ENCODE results near the gene ZSCAN23.
"Not testable (repeated sequence)": the region's sequence is repeated elsewhere in the genome, so short reads cannot be mapped to it uniquely, and the experiment has no call there.

The ZSCAN23 gene

GRCh38 chr6:28443112-28443773, at the start of gene ZSCAN23:
ZSCAN23 (minus strand) TSS chr6:28443491; CDS start chr6:28436266, 7,225 bp downstream.
- peak in 1 of 2 experiments; percentile 65 for DNase-seq

- no peak for DNase-seq
Measured at GRCh38 chr6:28491984-28492317, 48.7 kb upstream of the ZSCAN23 start.

GRCh38 chr6:28490205-28490890, 47.1 kb upstream of the ZSCAN23 start:
- DNase-seq = no peak

- DNase-seq = no peak
Measured at GRCh38 chr6:28489366-28490204, 46.3 kb upstream of the ZSCAN23 start.

- DNase-seq = peak in 1 of 2 experiments; percentile 8
Measured at GRCh38 chr6:28488916-28489365, 45.6 kb upstream of the ZSCAN23 start.

GRCh38 chr6:28486988-28487742, 43.9 kb upstream of the ZSCAN23 start:
- no peak for DNase-seq

GRCh38 chr6:28486533-28486932, 43.2 kb upstream of the ZSCAN23 start:
- DNase-seq = no peak

GRCh38 chr6:28485482-28485881, 42.2 kb upstream of the ZSCAN23 start:
- DNase-seq = no peak

GRCh38 chr6:28480253-28480932, 37.1 kb upstream of the ZSCAN23 start:
- no peak for DNase-seq

- no peak for DNase-seq
Measured at GRCh38 chr6:28478518-28478917, 35.2 kb upstream of the ZSCAN23 start.

- peak; percentile 65 to 89 for DNase-seq
Measured at GRCh38 chr6:28474441-28475219, 31.3 kb upstream of the ZSCAN23 start.

- DNase-seq = not testable (repeated sequence)
Measured at GRCh38 chr6:28469153-28469745, 26.0 kb upstream of the ZSCAN23 start.

- no peak for DNase-seq
Measured at GRCh38 chr6:28468056-28468455, 24.8 kb upstream of the ZSCAN23 start.

- no peak for DNase-seq
Measured at GRCh38 chr6:28462401-28462800, 19.1 kb upstream of the ZSCAN23 start.

GRCh38 chr6:28458568-28458967, 15.3 kb upstream of the ZSCAN23 start:
- DNase-seq = no peak

- DNase-seq = no peak
Measured at GRCh38 chr6:28449056-28449455, 5.8 kb upstream of the ZSCAN23 start.

- not testable (repeated sequence) for DNase-seq
Measured at GRCh38 chr6:28447512-28447906, 4.2 kb upstream of the ZSCAN23 start.

- DNase-seq = no peak
Measured at GRCh38 chr6:28446818-28447511, 3.7 kb upstream of the ZSCAN23 start.

- not testable (repeated sequence) for DNase-seq
Measured at GRCh38 chr6:28444759-28445158, 1.5 kb upstream of the ZSCAN23 start.

- no peak for DNase-seq
Measured at GRCh38 chr6:28442586-28442985, 705 bp downstream of the ZSCAN23 start.
